Fibroblast of villous mesenchyme (primary cell): ENCODE measurements around the gene IKZF1. TPM values are rescaled to one million over a fixed set of nuclear protein-coding genes. Genes with fewer than 3 reads are reported as not detected.

Source experiments
- DNase-seq: peaks from one replicate; pipeline ENCODE4 v3.0.0-alpha.2; 2010; ENCODE audit warnings: low read depth
- H3K4me3 ChIP-seq: 2 replicates; pipeline ENCODE4 v1.5.1; 2011; ENCODE audit warnings: low read depth, mild to moderate bottlenecking, low read length
- total RNA-seq: library from RNA; depleted of rRNA; stranded (reverse); fragments of >200 nt; gene quantifications from 2 replicates; pipeline ENCODE4 v1.2.3, GENCODE V29; 2012
- TF ChIP-seq, protein P1 (sequence below): IDR thresholded peaks from 2 replicates; pipeline ENCODE4 v1.5.1; 2012; ENCODE audit warnings: low read depth, mild to moderate bottlenecking, low read length; ENCODE audit not compliant: insufficient read depth

Gene IKZF1
- total RNA-seq, 1 donor: not detected

DNA sequence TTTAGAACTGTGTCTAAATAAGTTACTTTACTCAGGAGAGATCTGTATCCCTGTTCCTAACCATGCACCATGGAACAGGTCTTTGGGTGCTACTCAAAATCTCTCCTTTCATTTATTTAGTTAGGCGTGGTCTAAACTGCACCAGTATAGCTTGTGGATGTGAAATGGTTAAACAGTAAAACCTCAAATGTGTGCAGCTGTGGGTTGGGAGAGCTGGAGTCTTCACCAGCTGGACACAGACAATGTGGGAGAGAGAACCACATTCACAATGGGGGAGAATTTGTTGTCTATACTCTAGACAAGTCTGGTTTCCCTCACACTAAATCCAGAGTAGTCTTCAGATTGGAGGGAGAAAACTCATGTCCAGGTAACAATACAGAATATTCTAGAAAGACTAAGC lies 31.2 kb upstream of the IKZF1 start:
- H3K4me3 ChIP-seq: no peak overlapping the region
- TF ChIP-seq, protein P1, sequence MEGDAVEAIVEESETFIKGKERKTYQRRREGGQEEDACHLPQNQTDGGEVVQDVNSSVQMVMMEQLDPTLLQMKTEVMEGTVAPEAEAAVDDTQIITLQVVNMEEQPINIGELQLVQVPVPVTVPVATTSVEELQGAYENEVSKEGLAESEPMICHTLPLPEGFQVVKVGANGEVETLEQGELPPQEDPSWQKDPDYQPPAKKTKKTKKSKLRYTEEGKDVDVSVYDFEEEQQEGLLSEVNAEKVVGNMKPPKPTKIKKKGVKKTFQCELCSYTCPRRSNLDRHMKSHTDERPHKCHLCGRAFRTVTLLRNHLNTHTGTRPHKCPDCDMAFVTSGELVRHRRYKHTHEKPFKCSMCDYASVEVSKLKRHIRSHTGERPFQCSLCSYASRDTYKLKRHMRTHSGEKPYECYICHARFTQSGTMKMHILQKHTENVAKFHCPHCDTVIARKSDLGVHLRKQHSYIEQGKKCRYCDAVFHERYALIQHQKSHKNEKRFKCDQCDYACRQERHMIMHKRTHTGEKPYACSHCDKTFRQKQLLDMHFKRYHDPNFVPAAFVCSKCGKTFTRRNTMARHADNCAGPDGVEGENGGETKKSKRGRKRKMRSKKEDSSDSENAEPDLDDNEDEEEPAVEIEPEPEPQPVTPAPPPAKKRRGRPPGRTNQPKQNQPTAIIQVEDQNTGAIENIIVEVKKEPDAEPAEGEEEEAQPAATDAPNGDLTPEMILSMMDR: no peak
- no peak for DNase-seq

DNA sequence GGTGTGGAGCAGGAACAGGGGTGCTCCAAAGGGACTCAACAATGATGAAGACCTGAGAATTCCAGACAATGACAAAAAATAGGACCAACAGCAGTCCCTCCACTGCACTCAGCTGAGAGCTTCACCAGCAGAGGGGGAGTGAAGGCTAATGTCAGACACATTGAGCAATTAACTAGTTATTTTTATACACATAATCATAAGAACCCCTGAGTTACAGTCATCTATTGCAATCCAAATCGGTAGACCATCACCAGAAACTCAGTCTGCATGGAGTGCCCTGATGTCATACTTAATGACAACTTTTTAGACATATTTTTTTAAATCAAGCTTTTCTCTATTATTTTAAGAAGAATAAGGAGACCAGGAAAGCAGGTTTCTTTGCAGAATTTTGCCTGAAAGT lies 30.6 kb upstream of the IKZF1 start:
- no peak overlapping the region for H3K4me3 ChIP-seq
- TF ChIP-seq, protein P1: no peak
- DNase-seq: no peak

DNA sequence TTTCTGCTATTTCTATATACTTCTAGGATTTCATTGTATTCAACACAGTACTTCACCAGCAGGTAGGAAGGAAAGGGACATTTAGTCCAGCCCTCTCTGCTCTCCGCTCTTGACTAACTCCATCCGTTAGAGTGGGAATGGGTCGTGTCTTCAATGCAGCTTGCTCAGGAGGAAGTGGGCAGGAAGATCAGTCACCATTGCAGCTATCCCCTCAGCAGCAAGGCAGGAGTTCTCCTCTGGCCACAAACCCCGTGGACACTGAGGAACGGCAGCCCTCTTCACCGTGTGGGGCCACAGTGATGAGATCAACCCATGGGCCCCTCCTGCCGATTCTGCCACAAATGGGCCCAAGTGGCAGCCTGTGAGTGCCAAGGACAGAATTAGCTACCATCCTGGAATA lies 30.2 kb upstream of the IKZF1 start:
- TF ChIP-seq, protein P1: no peak
- DNase-seq: no peak
- H3K4me3 ChIP-seq: no peak overlapping the region

DNA sequence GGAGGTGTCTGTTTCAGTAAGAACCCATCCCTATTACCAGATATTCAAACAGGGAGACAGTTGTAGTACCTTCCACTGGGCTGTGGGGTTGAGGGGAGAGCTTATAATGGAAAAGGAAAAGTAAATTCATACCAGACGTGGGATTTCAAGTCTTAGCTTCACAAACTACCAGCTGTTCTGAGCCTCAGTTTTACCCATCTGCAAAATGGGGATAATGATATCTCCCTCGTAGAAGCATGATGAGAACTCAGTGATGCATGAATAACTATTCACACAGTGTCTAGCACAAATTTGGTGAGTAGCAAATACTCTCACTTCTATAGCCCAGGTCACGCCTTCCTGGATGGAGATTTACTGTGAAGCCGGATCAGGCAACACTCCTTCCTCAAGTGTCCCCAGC lies 29.1 kb upstream of the IKZF1 start:
- DNase-seq: no peak
- TF ChIP-seq, protein P1: no peak
- no peak overlapping the region for H3K4me3 ChIP-seq

DNA sequence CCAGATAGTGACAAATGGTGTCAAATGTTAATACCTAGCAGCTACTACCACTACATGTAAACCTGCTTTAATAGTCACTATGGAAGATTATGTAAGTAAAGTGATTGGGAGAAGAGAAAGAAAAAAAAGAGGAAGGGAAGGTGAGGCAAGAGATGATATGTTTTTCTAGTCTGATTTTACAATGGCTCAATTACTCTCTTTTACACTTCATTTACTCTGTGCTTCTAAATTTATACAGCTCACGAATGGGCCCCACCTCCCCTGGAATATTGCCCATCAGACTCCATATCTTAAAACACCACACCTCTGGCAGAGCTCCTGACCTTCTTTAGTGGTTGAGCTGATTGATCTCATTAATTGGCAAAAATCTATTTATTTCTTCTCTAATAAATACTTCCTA lies 28.0 kb upstream of the IKZF1 start:
- no peak overlapping the region for H3K4me3 ChIP-seq
- TF ChIP-seq, protein P1: no peak
- no peak for DNase-seq

DNA sequence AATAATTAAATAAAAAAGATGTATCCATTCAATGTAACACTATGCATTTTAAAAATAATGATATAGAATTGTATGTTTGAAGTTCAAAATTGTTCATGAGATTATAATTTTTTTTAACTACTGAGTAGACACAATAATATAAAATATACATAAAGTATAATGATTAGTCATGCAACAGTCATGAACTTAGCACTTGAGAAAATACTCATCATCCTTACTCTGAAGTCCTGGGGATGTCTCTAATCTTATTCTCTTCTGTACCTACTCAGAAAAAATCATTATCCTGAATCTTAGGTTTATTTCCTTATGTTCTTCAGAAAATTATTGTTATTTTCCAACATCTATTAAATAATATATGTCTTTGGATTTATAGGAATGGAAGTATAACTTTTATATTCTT lies 26.4 kb upstream of the IKZF1 start:
- no peak overlapping the region for H3K4me3 ChIP-seq
- DNase-seq: no peak
- TF ChIP-seq, protein P1: no peak

DNA sequence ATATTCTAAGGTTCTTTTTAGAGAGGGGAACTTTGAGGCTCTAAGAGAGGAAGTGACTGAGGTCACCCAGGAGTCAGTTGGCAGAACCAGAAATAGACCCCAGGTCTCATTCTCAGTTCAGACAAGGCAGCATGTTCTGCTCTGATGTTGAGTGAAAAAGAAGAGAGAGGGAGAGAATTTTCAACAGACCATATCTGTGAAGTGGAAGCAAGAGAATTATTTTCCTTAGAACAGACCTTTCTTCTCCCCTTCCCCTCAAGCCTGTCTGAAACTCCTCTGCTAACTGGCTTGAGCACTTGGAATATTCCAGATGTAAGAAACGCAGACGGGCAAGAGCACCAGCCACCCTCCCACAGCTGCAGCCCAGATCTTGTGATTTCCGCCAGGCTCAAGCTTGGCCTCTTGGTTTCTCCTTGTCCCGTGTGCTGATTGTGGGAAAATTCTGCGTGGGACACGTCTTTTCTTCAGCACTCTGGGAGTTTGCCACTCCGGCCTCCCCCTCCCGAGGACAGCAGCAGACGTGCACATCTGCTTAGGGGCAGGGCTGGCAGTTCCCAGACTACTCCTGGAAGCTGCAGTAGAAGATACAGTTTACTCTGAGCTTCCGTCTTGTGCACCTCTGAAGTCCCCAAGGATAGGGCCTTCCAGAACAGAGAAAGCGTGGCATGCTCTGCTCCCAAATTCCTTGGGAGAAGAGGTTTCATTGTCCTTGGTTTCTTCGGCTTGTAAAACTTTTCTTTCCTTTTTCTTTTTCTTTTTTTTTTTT lies 22.7 kb upstream of the IKZF1 start:
- TF ChIP-seq, protein P1: no peak
- H3K4me3 ChIP-seq: no peak overlapping the region
- no peak for DNase-seq
